Right kidney (tissue), 9 donors: ENCODE measurements around the gene ZBP1.

Source experiments
- DNase-seq: peaks from one replicate; pipeline ENCODE4 v3.0.0-alpha.2; 2016
- long read RNA-seq, 8 donors: transcript quantifications; one replicate each; lab custom pipeline, GENCODE V29; 2026

ZBP1 gene
- long read RNA-seq, donor 1, result 0 reads
- long read RNA-seq, donor 2, result 0 reads
- long read RNA-seq, donor 3, result 0 reads
- long read RNA-seq, donor 4, result 0 reads
- long read RNA-seq, donor 5, result 0 reads
- long read RNA-seq, donor 6, result 0 reads
- long read RNA-seq, donor 7, result 0 reads
- long read RNA-seq, donor 8, result 0 reads

- DNase-seq, result no peak
These were observed at the start of gene ZBP1 for GRCh38 chr20:57620274-57620990. Gene ZBP1 (minus strand): TSS chr20:57620426. CDS start chr20:57620295, 131 bp downstream.

GRCh38 chr20:57669632-57670031 lies 49.4 kb upstream of the ZBP1 start:
- DNase-seq, result no peak

GRCh38 chr20:57667924-57668782 lies 47.9 kb upstream of the ZBP1 start:
- DNase-seq, result no peak

- DNase-seq, result no peak
These were observed 47.2 kb upstream of the ZBP1 start for GRCh38 chr20:57667388-57667787.

- no peak for DNase-seq
These were observed 46.6 kb upstream of the ZBP1 start for GRCh38 chr20:57666834-57667157.

GRCh38 chr20:57666106-57666833 lies 46.0 kb upstream of the ZBP1 start:
- DNase-seq, result no peak

GRCh38 chr20:57665589-57665971 lies 45.4 kb upstream of the ZBP1 start:
- no peak for DNase-seq

GRCh38 chr20:57664924-57665588 lies 44.8 kb upstream of the ZBP1 start:
- DNase-seq, result no peak

GRCh38 chr20:57664476-57664875 lies 44.2 kb upstream of the ZBP1 start:
- DNase-seq, result no peak

GRCh38 chr20:57663681-57664451 lies 43.6 kb upstream of the ZBP1 start:
- DNase-seq, result no peak

GRCh38 chr20:57663241-57663640 lies 43.0 kb upstream of the ZBP1 start:
- no peak for DNase-seq

- DNase-seq, result no peak
These were observed 42.4 kb upstream of the ZBP1 start for GRCh38 chr20:57662456-57663240.

GRCh38 chr20:57661746-57662455 lies 41.7 kb upstream of the ZBP1 start:
- no peak for DNase-seq

- no peak for DNase-seq
These were observed 40.9 kb upstream of the ZBP1 start for GRCh38 chr20:57660922-57661745.

- no peak for DNase-seq
These were observed 40.1 kb upstream of the ZBP1 start for GRCh38 chr20:57660181-57660921.

- no peak for DNase-seq
These were observed 39.4 kb upstream of the ZBP1 start for GRCh38 chr20:57659517-57660180.

- DNase-seq, result no peak
These were observed 38.7 kb upstream of the ZBP1 start for GRCh38 chr20:57658833-57659516.
